SH-SY5Y (cell line): ENCODE data around the gene HS3ST2.

Experiments used
- GATA2 ChIP-seq: IDR thresholded peaks from 2 replicates; pipeline ENCODE4 v1.6.1; 2011; ENCODE audit warnings: mild to moderate bottlenecking, low read depth, low read length
- GATA3 ChIP-seq: IDR thresholded peaks from 2 replicates; pipeline ENCODE4 v1.6.1; 2011; ENCODE audit warnings: low read depth, mild to moderate bottlenecking, low read length, moderate library complexity

DNA sequence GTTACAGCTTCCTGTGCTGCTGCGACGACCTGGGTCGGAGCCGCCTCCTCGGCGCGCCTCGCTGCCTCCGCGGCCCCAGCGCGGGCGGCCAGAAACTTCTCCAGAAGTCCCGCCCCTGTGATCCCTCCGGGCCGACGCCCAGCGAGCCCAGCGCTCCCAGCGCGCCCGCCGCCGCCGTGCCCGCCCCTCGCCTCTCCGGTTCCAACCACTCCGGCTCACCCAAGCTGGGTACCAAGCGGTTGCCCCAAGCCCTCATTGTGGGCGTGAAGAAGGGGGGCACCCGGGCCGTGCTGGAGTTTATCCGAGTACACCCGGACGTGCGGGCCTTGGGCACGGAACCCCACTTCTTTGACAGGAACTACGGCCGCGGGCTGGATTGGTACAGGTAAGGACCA is 746 bp downstream of the HS3ST2 start:
- no peak for TF ChIP-seq GATA3
- TF ChIP-seq GATA2, result no peak
